ENCODE data around the gene RUBCN.

- TF ChIP-seq CTCF (IDR thresholded peaks at IDR 0.05), result no peak
- TF ChIP-seq POLR2A (IDR thresholded peaks at IDR 0.05), result no peak
- TF ChIP-seq POLR2AphosphoS5 (IDR thresholded peaks at IDR 0.05), result no peak
Observed at GRCh38 chr3:197706658-197707057, 30.0 kb downstream of the RUBCN start.
